ENCODE results near the gene GABRG3. TPM values are rescaled to one million over a fixed set of nuclear protein-coding genes. Genes with fewer than 3 reads are reported as not detected.

The GABRG3 gene
- total RNA-seq, 1 donor from 2014 or later = not detected

GRCh38 chr15:27535445-27536129 is 564.6 kb downstream of the GABRG3 start:
- Histone ChIP-seq H3K36me3 (ENCODE audit: control insufficient read depth, insufficient read depth, low read length) (no peaks in the 10 kb centered on the region), H3K27me3 (ENCODE audit: control insufficient read depth, insufficient read depth, low read length) (no peaks in the 10 kb centered on the region), H3K4me3 (ENCODE audit: low read depth, low read length) (no peak overlapping the region)
- peak; percentile 89 for DNase-seq (ENCODE audit: low read depth)
- FAIRE-seq = peak; percentile 43
- TF ChIP-seq, protein P1, sequence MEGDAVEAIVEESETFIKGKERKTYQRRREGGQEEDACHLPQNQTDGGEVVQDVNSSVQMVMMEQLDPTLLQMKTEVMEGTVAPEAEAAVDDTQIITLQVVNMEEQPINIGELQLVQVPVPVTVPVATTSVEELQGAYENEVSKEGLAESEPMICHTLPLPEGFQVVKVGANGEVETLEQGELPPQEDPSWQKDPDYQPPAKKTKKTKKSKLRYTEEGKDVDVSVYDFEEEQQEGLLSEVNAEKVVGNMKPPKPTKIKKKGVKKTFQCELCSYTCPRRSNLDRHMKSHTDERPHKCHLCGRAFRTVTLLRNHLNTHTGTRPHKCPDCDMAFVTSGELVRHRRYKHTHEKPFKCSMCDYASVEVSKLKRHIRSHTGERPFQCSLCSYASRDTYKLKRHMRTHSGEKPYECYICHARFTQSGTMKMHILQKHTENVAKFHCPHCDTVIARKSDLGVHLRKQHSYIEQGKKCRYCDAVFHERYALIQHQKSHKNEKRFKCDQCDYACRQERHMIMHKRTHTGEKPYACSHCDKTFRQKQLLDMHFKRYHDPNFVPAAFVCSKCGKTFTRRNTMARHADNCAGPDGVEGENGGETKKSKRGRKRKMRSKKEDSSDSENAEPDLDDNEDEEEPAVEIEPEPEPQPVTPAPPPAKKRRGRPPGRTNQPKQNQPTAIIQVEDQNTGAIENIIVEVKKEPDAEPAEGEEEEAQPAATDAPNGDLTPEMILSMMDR (IDR thresholded peaks at IDR 0.05; ENCODE audit: insufficient read depth, low read length, severe bottlenecking) = no peak

GRCh38 chr15:27538325-27538724 is 567.3 kb downstream of the GABRG3 start:
- TF ChIP-seq, protein P1 (IDR thresholded peaks at IDR 0.05; ENCODE audit: insufficient read depth, low read length, severe bottlenecking) = no peak
- Histone ChIP-seq H3K4me3 (ENCODE audit: low read depth, low read length) (no peak overlapping the region), H3K27me3 (ENCODE audit: control insufficient read depth, insufficient read depth, low read length) (no peaks in the 10 kb centered on the region), H3K36me3 (ENCODE audit: control insufficient read depth, insufficient read depth, low read length) (no peaks in the 10 kb centered on the region)
- no peak for DNase-seq (ENCODE audit: low read depth)
- no peak for FAIRE-seq

DNA sequence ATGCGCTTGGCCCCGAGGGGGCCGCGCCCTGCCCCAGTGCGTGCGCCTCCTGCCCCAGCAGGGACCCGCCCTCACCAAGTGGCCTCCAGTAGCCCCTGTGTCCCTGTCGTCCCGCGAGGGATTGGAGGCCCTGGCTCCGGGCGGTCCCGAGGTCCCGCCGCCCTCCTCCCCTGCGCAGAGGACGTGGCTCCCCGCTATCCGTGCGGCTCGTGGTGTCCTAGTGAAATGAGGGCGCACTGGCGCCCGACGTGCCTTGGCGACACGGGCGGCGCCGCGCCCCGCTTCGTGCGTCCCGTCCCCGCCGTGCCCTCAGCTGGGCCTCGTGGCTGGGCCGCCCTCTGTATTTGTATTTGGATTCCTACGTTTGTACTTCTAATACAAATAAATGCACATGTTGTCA is 570.6 kb downstream of the GABRG3 start:
- DNase-seq (ENCODE audit: low read depth) (no peak), FAIRE-seq (no peak)
- H3K27me3 ChIP-seq (ENCODE audit: control insufficient read depth, insufficient read depth, low read length) = no peaks in the 10 kb centered on the region

GRCh38 chr15:27545494-27546255 is 574.7 kb downstream of the GABRG3 start:
- Histone ChIP-seq H3K36me3 (ENCODE audit: control insufficient read depth, insufficient read depth, low read length) (no peaks in the 10 kb centered on the region), H3K27me3 (ENCODE audit: control insufficient read depth, insufficient read depth, low read length) (no peaks in the 10 kb centered on the region), H3K4me3 (ENCODE audit: low read depth, low read length) (no peak overlapping the region)
- peak; percentile 26 for DNase-seq (ENCODE audit: low read depth)
- TF ChIP-seq, protein P1 (IDR thresholded peaks at IDR 0.05; ENCODE audit: insufficient read depth, low read length, severe bottlenecking) = no peak
- no peak for FAIRE-seq

More for the DNA sequence above, 570.6 kb downstream of the GABRG3 start:
- no peaks in the 10 kb centered on the region for H3K36me3 ChIP-seq (ENCODE audit: control insufficient read depth, insufficient read depth, low read length)
- no peak overlapping the region for H3K4me3 ChIP-seq (ENCODE audit: low read depth, low read length)
- TF ChIP-seq, protein P1 (IDR thresholded peaks at IDR 0.05; ENCODE audit: insufficient read depth, low read length, severe bottlenecking) = no peak

GRCh38 chr15:27549746-27550145 is 578.8 kb downstream of the GABRG3 start:
- no peaks in the 10 kb centered on the region for H3K27me3 ChIP-seq (ENCODE audit: control insufficient read depth, insufficient read depth, low read length)
- H3K36me3 ChIP-seq (ENCODE audit: control insufficient read depth, insufficient read depth, low read length) = no peaks in the 10 kb centered on the region
- TF ChIP-seq, protein P1 (IDR thresholded peaks at IDR 0.05; ENCODE audit: insufficient read depth, low read length, severe bottlenecking) = no peak
- FAIRE-seq (no peak), DNase-seq (ENCODE audit: low read depth) (no peak)
- H3K4me3 ChIP-seq (ENCODE audit: low read depth, low read length) = no peak overlapping the region
